Posterior vena cava (tissue), 2 donors: ENCODE results near the gene GAA. TPM values are rescaled to one million over a fixed set of nuclear protein-coding genes. Genes with fewer than 3 reads are reported as not detected.
A peak's percentile ranks its signal among the peaks of the same experiment; 100 is the strongest.

ENCODE experiments used
- DNase-seq: peaks from one replicate; pipeline ENCODE4 v3.0.0-alpha.2; 2020; ENCODE audit warnings: low spot score
- intact Hi-C, 2 donors: fragments of 100-400 bp; cut with DNase I; formaldehyde crosslinking; loops; one replicate each; pipeline versions ENCODE4 v1.14.1 to v1.14.2; 2022 to 2023
- total RNA-seq, 2 donors: library from RNA; stranded (reverse); fragmentation: NEBNext Ultra II Directional; extraction: Animal tissue kit (Norgen Biotek cat#: 25700); gene quantifications; one replicate each; pipeline ENCODE4 v1.2.1, GENCODE V29; 2021
- donor health status: DM: yes; HTN: yes; CAD: no.
- donor health status: DM: yes; HTN: yes; CAD: no.

Gene GAA
- total RNA-seq, 2 donors from 2014 or later = 38.7 to 42.8 TPM

- intact Hi-C loops = no loop called here
These were observed 1.4 kb upstream of the GAA start for GRCh38 chr17:80100035-80100323.

DNA sequence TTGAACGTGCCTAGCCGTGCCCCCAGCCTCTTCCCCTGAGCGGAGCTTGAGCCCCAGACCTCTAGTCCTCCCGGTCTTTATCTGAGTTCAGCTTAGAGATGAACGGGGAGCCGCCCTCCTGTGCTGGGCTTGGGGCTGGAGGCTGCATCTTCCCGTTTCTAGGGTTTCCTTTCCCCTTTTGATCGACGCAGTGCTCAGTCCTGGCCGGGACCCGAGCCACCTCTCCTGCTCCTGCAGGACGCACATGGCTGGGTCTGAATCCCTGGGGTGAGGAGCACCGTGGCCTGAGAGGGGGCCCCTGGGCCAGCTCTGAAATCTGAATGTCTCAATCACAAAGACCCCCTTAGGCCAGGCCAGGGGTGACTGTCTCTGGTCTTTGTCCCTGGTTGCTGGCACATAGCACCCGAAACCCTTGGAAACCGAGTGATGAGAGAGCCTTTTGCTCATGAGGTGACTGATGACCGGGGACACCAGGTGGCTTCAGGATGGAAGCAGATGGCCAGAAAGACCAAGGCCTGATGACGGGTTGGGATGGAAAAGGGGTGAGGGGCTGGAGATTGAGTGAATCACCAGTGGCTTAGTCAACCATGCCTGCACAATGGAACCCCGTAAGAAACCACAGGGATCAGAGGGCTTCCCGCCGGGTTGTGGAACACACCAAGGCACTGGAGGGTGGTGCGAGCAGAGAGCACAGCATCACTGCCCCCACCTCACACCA is 724 bp downstream of the GAA start:
- intact Hi-C loops = no loop called here
- DNase-seq = peak; percentile 85

More at GRCh38 chr17:80100035-80100323, 1.4 kb upstream of the GAA start:
- no peak for DNase-seq

GRCh38 chr17:80102664-80103448 is 1.5 kb downstream of the GAA start:
- intact Hi-C loops = no loop called here
- DNase-seq = no peak

GRCh38 chr17:80103449-80104085 is 2.2 kb downstream of the GAA start:
- DNase-seq = peak; percentile 61
- intact Hi-C loops = no loop called here

DNA sequence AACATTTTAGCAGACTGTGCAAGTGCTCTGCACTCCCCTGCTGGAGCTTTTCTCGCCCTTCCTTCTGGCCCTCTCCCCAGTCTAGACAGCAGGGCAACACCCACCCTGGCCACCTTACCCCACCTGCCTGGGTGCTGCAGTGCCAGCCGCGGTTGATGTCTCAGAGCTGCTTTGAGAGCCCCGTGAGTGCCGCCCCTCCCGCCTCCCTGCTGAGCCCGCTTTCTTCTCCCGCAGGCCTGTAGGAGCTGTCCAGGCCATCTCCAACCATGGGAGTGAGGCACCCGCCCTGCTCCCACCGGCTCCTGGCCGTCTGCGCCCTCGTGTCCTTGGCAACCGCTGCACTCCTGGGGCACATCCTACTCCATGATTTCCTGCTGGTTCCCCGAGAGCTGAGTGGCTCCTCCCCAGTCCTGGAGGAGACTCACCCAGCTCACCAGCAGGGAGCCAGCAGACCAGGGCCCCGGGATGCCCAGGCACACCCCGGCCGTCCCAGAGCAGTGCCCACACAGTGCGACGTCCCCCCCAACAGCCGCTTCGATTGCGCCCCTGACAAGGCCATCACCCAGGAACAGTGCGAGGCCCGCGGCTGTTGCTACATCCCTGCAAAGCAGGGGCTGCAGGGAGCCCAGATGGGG is 3.1 kb downstream of the GAA start:
- peak; percentile 79 for DNase-seq

GRCh38 chr17:80104956-80105375 is 3.6 kb downstream of the GAA start:
- intact Hi-C loops = no loop called here
- peak; percentile 75 for DNase-seq

More for the DNA sequence above, 3.1 kb downstream of the GAA start:
- intact Hi-C loops = no loop called here

DNA sequence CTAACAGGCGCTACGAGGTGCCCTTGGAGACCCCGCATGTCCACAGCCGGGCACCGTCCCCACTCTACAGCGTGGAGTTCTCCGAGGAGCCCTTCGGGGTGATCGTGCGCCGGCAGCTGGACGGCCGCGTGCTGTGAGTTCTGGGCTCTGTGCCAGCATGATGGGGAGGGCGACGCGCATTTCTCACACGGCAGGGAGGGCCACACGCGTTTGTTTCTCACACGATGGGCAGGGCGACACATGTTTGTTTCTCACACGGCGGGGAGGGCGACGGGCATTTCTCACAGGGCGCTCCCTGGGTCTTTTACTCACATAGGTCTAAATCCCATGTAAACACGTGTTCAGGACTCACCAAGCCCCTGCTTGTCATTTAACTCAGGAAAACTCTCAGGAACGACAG is 4.4 kb downstream of the GAA start:
- intact Hi-C loops = no loop called here
- peak; percentile 77 for DNase-seq

GRCh38 chr17:80106176-80106575 is 4.8 kb downstream of the GAA start:
- intact Hi-C loops = no loop called here
- DNase-seq = peak; percentile 66

DNA sequence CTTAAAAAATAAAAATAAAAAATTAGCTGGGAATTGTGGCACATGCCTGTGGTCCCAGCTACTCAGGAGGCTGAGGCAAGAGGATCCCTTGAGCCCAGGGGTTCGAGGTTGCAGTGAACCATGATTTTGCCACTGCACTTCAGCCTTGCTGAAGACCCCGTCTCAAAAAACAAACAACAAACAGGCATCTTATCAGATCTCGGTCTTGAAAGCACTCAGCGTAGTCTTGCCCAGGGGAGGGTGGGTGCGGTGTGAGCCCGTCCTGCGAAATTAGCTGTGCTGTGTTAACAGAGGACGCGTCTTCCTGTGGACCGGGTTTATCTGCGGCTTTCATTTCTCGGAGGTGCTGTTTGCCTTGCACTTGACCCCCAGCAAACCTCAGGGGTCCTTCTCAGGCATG is 5.4 kb downstream of the GAA start:
- peak; percentile 44 for DNase-seq
- intact Hi-C loops = no loop called here

DNA sequence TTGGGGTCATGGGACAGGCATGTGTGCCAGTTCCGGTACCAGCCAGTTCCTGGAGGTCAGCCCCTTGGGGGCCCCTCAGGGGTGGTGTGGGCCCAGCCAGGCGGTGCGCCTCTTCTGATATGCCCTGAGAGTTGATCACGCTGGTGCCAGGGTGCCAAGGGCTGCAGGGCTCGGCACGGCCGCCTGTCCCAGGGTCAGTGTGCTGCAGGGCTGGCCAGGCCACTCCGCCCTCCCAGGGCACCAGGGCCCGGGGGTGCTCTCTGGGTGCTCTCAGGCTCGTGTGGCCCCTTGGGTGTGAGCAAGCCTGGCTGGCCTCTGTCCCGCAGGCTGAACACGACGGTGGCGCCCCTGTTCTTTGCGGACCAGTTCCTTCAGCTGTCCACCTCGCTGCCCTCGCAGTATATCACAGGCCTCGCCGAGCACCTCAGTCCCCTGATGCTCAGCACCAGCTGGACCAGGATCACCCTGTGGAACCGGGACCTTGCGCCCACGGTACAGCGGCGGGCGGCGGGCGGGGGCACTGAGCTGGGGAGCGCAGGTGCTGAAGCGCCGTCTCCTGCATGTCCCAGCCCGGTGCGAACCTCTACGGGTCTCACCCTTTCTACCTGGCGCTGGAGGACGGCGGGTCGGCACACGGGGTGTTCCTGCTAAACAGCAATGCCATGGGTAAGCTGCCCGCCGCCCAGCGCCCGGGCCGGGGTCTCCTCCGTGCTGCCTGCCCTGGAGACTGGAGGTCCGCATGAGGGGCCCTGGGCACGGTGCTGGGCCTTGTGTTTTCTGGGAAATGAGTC is 6.0 kb downstream of the GAA start:
- intact Hi-C loops = no loop called here
- DNase-seq = peak; percentile 81

DNA sequence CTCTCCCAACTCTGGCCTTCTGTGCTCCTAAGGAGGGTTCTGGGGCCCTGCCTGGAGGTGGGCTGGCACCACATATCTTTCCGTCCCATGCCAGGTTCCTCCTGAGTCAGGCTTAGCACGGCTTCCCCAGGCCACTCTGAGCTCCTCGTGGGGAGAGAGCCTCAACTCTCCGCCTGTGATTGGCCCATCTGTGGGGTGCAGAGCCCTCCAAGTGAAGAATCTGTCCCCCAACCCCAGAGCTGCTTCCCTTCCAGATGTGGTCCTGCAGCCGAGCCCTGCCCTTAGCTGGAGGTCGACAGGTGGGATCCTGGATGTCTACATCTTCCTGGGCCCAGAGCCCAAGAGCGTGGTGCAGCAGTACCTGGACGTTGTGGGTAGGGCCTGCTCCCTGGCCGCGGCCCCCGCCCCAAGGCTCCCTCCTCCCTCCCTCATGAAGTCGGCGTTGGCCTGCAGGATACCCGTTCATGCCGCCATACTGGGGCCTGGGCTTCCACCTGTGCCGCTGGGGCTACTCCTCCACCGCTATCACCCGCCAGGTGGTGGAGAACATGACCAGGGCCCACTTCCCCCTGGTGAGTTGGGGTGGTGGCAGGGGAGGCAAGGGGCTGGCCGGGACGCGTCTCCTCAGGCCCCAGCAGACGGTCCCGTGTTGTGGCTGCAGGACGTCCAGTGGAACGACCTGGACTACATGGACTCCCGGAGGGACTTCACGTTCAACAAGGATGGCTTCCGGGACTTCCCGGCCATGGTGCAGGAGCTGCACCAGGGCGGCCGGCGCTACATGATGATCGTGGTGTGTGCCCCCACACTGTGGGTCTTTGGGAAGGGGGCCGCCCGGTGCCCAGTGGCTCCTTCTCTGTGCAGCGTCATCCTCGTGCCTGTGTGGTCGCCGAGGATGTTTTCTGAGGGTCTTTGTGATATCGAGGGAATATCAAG is 6.9 kb downstream of the GAA start:
- intact Hi-C loops = no loop called here
- peak; percentile 77 for DNase-seq

DNA sequence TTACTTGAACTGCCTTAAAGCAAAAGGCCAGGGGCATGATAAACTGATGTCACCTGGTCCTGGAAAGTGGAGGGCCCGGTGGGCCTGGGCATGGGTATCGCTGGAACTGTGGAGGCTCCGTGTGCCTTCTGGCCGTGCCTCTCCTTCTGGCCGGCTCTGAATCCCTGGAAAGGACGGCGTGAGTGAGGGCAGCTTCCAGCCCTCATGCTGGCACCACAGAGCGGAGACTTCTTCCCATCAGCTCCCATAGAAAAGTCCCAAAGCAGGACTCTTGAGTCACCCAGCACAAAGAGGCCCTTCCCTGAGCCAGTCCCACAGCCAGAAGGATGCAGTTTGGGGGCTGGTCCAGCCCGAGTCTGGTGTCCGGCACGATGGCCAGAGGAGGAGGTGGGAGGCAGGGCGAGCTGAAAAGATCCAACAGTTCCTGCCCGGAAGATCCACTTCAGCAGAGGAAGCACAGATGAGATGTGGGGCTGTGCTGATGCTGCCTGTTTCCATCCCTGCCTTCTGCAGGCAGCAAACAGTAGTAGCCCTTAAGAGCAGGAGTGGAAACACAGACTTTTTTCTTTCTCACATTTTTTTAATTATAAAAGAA is 7.8 kb downstream of the GAA start:
- DNase-seq = peak; percentile 56

GRCh38 chr17:80109713-80110446 is 8.5 kb downstream of the GAA start:
- peak; percentile 75 for DNase-seq
- intact Hi-C loops = no loop called here

More for the DNA sequence above, 7.8 kb downstream of the GAA start:
- intact Hi-C loops = no loop called here

DNA sequence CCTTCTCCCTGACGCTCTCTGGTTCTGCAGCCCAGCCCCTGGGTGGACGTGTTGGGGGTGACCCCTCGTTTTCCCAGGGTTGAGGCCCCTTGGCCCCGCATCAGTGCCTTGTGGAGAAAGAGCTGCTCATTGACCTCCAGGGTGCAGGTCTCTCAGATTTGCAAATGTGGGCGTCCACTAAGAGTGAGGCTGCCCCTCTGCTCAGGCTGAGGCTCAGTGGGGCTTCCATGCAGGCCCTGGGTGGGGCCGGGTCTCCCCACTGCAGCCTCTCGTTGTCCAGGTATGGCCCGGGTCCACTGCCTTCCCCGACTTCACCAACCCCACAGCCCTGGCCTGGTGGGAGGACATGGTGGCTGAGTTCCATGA is 9.0 kb downstream of the GAA start:
- intact Hi-C loops = no loop called here
- peak; percentile 62 for DNase-seq

- peak; percentile 75 for DNase-seq
- intact Hi-C loops = no loop called here
These were observed 9.7 kb downstream of the GAA start for GRCh38 chr17:80110927-80111701.

DNA sequence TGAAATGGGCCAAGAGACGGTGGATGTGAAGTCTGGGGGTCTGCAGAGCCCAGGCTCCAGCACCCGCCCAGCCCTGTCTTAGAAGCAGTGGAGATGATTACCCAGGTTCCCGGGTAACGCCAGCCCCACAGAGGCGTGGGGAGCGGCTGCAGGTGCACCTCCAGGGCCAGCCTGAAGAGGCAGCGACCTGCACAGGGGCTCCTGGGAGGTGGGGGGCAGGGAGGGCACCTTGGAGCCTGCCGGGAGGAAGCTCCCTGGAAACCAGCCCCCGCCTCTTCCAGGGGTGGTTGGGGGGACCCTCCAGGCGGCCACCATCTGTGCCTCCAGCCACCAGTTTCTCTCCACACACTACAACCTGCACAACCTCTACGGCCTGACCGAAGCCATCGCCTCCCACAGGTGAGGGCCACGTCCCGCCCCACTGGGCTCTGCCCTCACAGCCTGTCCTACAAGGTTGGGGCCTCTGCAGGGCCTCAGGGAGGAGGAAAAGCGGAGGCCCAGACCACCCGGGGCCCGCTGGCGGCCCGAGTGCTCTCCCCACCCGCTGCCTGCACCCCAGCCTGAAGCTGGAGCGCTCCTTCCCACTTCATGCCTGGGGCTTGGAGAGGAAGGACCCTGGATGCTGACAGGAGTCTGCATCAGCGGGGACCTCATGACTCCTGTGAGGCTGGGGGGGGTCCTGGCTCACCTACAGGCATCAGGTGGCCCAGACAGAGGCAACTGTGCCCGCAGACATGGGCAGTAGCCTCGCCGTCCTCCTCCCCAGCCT is 10.5 kb downstream of the GAA start:
- peak; percentile 64 for DNase-seq
- intact Hi-C loops = no loop called here
